NCI-H446 treated with DMSO at 0.1 percent for 48 hours (cell line): ENCODE results near the gene TMEM234.

Experiments
- DNase-seq: peaks from one replicate; lab custom pipeline; 2025; lab: John Stamatoyannopoulos, UW

TMEM234 gene

GRCh38 chr1:32172621-32173245, 49.4 kb downstream of the TMEM234 start:
- no peak for DNase-seq

DNA sequence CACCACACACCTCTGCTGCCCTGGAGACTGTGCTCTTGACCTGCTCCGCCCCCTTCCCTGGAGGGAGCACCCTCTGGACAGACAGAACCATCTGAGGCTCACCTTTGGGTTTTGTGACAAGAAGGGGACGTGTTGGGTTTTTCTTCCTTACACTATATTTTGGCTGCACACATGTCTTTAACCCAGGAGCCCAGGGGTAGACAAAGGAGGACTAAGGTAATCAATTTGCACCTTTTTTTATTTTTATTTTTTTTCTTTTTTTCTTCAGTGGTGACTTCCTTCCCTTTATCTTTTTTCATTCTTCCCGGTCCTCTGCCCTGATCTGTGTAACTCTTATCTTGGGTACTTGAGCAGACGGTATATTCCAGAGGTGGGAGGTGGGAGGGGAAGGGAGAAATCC, 51.2 kb downstream of the TMEM234 start:
- no peak for DNase-seq
